Measurements from ENCODE around the gene TMEM72. TPM values are rescaled to one million over a fixed set of nuclear protein-coding genes. Genes with fewer than 3 reads are reported as not detected.
A peak's percentile ranks its signal among the peaks of the same experiment; 100 is the strongest.

The TMEM72 gene
- total RNA-seq, 1 experiment from 2014 or later, result not detected

- Histone ChIP-seq H3K4me1 (ENCODE audit: control insufficient read depth, insufficient read depth, low read length) (peaks cover 43% of the 10 kb centered on the region), H3K36me3 (ENCODE audit: control insufficient read depth, insufficient read depth, low read length) (no peaks in the 10 kb centered on the region), H3K9me3 (ENCODE audit: control insufficient read depth, insufficient read depth, low read depth, low read length) (no peaks in the 10 kb centered on the region), H3K27me3 (ENCODE audit: control insufficient read depth, insufficient read depth, low read length) (no peaks in the 10 kb centered on the region), H3K27ac (ENCODE audit: low read length) (peak overlapping the region; percentile 96), H3K4me3 (ENCODE audit: low read depth in 2 of 2, low read length in 2 of 2) (no peak overlapping the region)
- ATAC-seq, result no peak
- no peak for DNase-seq (ENCODE audit: low read depth, low spot score)
- intact Hi-C loops (cut with micrococcal nuclease; ENCODE audit: unreplicated experiment), result loop anchor here (2.0 kb wide), 1 partner anchor 41 kb away; no protein-coding TSS in a partner anchor
- TF ChIP-seq TCF7L2 (IDR thresholded peaks at IDR 0.05; ENCODE audit: low read depth, low read length), result no peak
- TF ChIP-seq REST (IDR thresholded peaks at IDR 0.05; ENCODE audit: insufficient read depth in 1 of 2, low read depth in 2 of 2, low read length in 1 of 2), result no peak
- no peak for TF ChIP-seq POLR2AphosphoS5 (IDR thresholded peaks at IDR 0.05; ENCODE audit: low read depth, low read length)
- TF ChIP-seq SIN3A (IDR thresholded peaks at IDR 0.05; ENCODE audit: borderline replicate concordance, insufficient read depth, low read depth, low read length), result no peak
- TF ChIP-seq CTCF (IDR thresholded peaks at IDR 0.05), result no peak
- no TSS peak for BruUV-seq (replicated peaks)
- ChIA-PET POLR2A (no interaction called here), CTCF (interaction anchor here (0.8 kb wide), 1 partner anchor 40 kb away, joined by 3 read pairs; no protein-coding TSS in a partner anchor)
- in situ Hi-C loops (cut with HindIII; ENCODE audit: low pct_unique_long_range_greater_than_20kb, low sequenced_read_pairs), result no loop called here
Measured at GRCh38 chr10:44973323-44974081, 62.4 kb downstream of the TMEM72 start.

- intact Hi-C loops (cut with micrococcal nuclease; ENCODE audit: unreplicated experiment), result loop anchor here (2.0 kb wide), 1 partner anchor 41 kb away; no protein-coding TSS in a partner anchor
- ChIA-PET POLR2A (no interaction called here), CTCF (no interaction called here)
- in situ Hi-C loops (cut with HindIII; ENCODE audit: low pct_unique_long_range_greater_than_20kb, low sequenced_read_pairs), result no loop called here
- Histone ChIP-seq H3K4me3 (ENCODE audit: low read depth in 2 of 2, low read length in 2 of 2) (peak overlapping the region; percentile 46 to 65), H3K27me3 (ENCODE audit: control insufficient read depth, insufficient read depth, low read length) (no peaks in the 10 kb centered on the region), H3K27ac (ENCODE audit: low read length) (peak overlapping the region; percentile 96), H3K36me3 (ENCODE audit: control insufficient read depth, insufficient read depth, low read length) (no peaks in the 10 kb centered on the region), H3K4me1 (ENCODE audit: control insufficient read depth, insufficient read depth, low read length) (peaks cover 50% of the 10 kb centered on the region), H3K9me3 (ENCODE audit: control insufficient read depth, insufficient read depth, low read depth, low read length) (no peaks in the 10 kb centered on the region)
- DNase-seq (ENCODE audit: low read depth, low spot score) (no peak), ATAC-seq (no peak)
- no TSS peak for BruUV-seq (replicated peaks)
- TF ChIP-seq SIN3A (IDR thresholded peaks at IDR 0.05; ENCODE audit: borderline replicate concordance, insufficient read depth, low read depth, low read length) (no peak), CTCF (IDR thresholded peaks at IDR 0.05) (no peak), REST (IDR thresholded peaks at IDR 0.05; ENCODE audit: insufficient read depth in 1 of 2, low read depth in 2 of 2, low read length in 1 of 2) (no peak), TCF7L2 (IDR thresholded peaks at IDR 0.05; ENCODE audit: low read depth, low read length) (no peak), POLR2AphosphoS5 (IDR thresholded peaks at IDR 0.05; ENCODE audit: low read depth, low read length) (no peak)
Measured at GRCh38 chr10:44974082-44974627, 63.0 kb downstream of the TMEM72 start.
